DMS53 (cell line): ENCODE measurements around the gene KCTD17.

ENCODE experiments used
- DNase-seq: peaks from one replicate; lab custom pipeline; 2025; lab: John Stamatoyannopoulos, UW

KCTD17 gene

GRCh38 chr22:37020192-37020479, 31.4 kb upstream of the KCTD17 start:
- DNase-seq, result peak; percentile 36

DNA sequence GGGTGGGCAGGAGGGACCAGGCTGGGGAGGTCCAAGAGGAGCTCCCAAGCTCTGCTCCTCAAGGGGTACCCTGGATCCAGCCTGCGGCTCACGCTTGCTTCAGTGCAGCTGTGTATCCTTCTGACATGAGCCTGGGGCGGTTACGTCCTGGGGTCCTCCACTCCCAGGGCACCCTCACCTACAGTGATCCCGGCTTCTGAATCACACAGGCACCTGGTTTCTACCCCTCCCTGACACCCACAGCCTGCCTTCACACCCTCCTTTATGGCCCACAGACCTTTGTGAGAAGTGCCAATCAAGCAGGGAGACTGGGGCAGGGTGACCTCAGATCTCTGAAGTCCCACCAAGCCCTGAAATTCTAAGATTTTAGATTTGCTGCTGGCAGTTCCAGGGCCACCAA, 30.5 kb upstream of the KCTD17 start:
- DNase-seq, result no peak

GRCh38 chr22:37021710-37022482, 29.6 kb upstream of the KCTD17 start:
- DNase-seq, result peak; percentile 35

- DNase-seq, result no peak
Measured at GRCh38 chr22:37022483-37023337, 28.8 kb upstream of the KCTD17 start.

DNA sequence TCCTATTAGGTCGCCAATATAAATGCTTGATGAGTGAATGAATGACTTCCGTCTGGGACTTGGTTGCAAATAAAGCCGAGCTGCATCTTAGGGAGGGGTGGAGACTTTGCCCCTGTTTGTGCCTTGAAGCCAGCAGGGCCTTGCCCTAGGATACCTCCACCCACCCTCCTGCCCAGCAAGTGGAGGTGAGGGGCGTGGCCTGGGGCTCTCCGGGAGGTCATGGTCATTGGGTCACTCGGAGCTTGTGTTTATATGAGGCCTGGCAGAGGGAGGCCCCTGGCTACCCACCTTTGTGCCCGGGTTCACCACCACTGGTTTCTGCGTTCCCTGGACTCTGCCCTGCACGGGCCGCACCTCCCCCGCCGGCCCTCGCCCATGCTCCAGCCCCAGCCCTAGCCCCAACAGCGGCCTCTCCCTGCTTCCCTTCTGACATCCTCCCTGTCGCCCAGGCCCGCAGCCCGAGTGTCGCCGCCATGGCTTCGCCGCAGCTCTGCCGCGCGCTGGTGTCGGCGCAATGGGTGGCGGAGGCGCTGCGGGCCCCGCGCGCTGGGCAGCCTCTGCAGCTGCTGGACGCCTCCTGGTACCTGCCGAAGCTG, 27.7 kb upstream of the KCTD17 start:
- DNase-seq, result no peak

- DNase-seq, result no peak
Measured at GRCh38 chr22:37024339-37025157, 27.0 kb upstream of the KCTD17 start.

GRCh38 chr22:37025500-37026070, 26.0 kb upstream of the KCTD17 start:
- no peak for DNase-seq

DNA sequence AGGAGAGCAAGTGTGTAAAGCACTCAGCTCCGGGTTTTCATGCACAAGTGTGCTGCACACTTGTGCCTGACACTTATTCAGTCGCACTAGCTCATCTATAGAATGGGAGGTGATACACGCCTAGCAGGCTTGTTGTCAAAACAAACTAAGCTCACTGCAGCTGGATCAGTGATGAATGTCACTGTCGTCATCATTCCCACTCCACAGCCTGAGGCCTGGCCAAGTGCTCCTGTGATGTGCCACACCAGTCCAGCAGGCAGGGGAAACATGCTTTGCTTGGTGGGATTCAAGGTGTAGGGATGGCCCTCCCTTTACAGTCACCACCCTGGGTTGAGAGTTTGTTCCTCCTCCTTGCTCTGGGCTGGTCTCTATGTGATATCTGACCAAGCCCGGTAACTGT, 25.2 kb upstream of the KCTD17 start:
- no peak for DNase-seq

DNA sequence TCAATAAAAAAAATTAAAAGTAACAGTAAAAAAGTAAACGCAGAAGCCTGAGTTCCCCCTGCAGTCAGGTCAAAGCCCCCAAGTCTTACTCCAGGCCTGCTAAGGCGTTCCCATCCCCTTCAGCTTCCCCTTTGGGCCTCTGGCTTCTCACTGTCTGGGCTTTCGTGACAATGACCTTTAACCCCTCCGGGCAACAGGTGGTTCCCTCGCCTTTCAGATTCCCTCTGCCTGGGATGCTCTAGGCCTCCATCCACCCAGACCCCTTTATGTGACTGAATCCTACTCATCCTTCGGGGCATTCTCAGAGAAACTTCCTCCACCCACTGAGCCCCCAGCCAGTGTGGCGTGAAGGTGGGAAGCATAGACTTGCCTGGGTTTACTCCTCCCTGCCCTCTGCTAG, 24.0 kb upstream of the KCTD17 start:
- no peak for DNase-seq

GRCh38 chr22:37028692-37029674, 22.6 kb upstream of the KCTD17 start:
- no peak for DNase-seq

- no peak for DNase-seq
Measured at GRCh38 chr22:37030560-37031281, 20.8 kb upstream of the KCTD17 start.

DNA sequence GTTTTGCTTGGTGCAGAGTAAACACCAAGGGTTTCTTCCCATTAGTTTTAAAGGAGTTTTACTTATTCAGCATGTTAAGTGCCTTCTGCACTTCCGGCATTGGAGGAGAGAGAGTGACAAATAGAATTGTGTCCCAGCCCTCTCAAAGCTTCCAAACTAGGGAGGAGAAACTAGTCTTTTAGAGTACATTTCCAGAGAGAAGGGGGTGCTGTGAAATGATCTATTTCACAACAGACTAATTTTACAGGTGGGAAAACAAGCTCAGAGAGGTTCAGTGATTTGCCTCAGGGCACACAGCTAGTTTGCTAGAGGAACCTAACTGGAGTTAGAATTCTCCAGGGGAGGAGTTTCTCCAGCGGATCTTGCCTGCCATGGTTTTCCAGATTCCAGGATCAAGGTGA, 19.4 kb upstream of the KCTD17 start:
- peak; percentile 3 for DNase-seq

DNA sequence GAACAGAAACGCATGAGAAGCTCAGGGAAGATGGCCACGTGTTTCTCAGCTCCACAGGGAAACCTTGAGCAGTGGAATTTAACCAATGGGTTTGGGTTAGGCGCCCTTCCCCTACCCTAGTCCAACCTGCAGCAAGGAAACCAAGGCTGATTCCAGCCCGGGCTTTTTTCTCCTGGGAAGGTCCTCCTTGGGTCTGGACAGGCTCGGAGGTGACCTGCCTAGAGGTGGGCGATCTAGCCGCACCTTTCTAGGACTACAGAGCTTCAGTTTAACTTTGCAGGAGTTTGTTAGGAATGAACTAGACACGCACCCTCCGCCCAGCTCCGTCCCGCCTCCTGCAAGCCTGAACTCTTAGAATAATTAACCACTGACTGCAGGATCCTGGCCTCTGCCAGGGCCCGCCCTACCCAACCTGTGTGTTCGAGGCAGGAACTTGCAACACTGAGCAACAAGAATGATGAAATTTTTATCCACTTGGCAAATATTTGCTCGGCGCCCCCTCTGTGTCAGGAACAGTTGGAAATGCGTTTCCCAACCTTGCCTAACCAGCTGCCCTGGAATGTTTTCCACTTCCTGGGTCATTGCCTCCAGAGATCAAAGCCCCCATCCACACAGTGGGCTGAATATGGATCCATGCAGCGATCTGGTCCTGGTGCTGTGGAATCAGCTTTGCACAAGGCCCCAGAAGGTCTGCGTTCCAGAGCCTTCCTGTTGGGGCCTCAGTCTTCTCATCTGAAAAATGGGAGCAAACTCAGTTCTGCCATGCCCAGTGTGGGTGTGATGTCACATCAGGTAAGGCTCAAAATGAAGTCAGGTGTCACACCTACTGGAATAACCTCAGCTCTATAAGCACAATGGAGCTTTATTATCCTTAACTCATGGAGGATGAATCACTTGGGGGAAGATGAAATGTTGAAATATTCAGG, 18.7 kb upstream of the KCTD17 start:
- DNase-seq, result peak; percentile 32

GRCh38 chr22:37033605-37034430, 17.7 kb upstream of the KCTD17 start:
- DNase-seq, result no peak

GRCh38 chr22:37036655-37037377, 14.7 kb upstream of the KCTD17 start:
- no peak for DNase-seq

GRCh38 chr22:37037669-37038068, 13.9 kb upstream of the KCTD17 start:
- no peak for DNase-seq

GRCh38 chr22:37039466-37039865, 12.1 kb upstream of the KCTD17 start:
- DNase-seq, result no peak
